ENCODE measurements around the gene PRSS2.
"Not testable (repeated sequence)": the region's sequence is repeated elsewhere in the genome, so short reads cannot be mapped to it uniquely, and the experiment has no call there.

PRSS2 gene

GRCh38 chr7:142770661-142771352 is at the start of gene PRSS2:
PRSS2 (plus strand) TSS chr7:142770970; CDS start chr7:142770983, 13 bp downstream.
- FAIRE-seq, result no peak

- no peak for FAIRE-seq
These were observed 49.8 kb upstream of the PRSS2 start for GRCh38 chr7:142720986-142721385.

DNA sequence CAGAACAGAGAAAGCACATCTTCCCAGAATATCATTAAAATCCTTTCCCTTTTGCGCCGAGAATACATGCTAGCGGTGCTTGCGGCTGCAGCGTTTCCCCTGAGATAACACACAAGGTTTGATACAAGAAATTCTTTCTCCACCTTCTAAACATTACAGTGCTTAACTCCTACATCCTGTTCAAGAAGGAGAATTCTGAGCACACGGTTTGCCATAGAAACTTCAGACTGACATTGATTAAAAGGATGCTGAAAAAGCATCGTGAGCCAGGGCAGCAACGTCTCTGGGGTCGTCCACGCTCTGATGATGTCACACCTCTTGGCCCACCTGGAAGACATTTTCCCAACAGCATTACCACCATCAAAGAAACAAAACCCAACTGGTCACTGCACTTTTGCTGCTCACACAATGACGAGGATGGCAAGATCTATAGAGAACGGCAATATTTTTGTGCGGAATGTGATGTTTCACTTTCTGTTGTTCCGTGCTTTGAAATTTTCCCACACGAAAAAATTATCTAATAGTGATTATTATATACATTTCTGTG is 48.4 kb upstream of the PRSS2 start:
- FAIRE-seq, result no peak

GRCh38 chr7:142733271-142733670 is 37.5 kb upstream of the PRSS2 start:
- no peak for FAIRE-seq

DNA sequence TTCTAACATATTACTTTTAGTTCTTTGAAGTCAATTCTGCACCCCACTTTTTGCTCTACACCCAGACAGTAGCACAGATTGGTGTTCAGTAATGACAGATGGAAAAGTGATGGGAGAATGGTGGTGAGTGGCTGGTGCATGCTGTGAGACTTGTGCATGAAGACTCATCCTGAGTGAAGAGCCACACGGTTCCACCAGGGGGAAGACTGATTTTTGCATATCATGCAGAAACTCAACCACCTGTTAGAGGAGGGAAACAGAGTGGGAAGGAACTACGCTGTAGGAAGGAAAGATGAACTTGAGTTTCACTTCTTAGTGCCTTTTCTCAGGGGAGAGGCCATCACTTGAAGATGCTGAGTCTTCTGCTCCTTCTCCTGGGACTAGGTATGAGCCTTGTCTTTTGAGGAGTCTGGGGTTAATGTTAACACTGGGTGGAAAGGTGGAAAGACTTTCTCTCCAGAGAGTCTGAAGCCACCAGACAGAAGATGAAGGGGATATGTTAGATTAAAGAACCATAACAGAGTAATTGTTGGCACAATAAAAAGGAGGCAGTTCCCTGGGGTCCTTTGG is 30.8 kb upstream of the PRSS2 start:
- FAIRE-seq, result no peak

DNA sequence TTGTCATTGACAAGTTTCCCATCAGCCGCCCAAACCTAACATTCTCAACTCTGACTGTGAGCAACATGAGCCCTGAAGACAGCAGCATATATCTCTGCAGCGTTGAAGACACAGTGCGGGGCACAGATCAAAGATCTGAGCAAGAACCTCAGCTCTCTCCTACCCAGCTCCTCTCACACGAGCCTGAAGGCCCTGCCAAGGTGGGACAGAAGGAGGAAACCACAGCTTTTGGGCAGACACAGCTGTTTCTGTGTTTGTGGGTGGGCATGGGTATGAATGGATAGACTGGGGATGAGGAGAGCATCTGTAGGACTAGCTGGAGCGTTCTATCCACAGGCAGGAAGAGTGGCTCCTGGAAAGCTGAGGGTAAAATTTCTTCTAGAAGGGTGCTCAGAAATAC is 30.0 kb upstream of the PRSS2 start:
- FAIRE-seq, result no peak

DNA sequence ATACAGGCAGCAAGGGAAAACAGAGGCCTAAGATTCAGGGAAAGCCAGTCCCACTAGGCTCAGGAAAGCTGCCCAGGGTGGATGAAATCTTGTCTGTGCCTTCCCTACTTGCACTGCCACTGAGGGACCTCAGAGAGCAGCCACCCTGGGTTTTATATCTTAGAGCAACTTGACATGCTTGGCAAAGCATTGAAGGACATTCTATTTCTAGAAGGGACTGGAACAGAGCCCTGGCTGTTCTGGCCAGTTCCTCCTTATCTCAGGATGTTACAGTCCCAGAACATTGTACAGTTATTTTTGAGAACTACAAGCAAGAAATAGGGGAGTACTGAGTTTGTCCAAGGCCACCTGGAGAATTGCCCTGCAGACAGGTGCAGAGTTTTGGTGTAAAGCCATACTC is 28.8 kb upstream of the PRSS2 start:
- not testable (repeated sequence) for FAIRE-seq

GRCh38 chr7:142745091-142745635 is 25.6 kb upstream of the PRSS2 start:
- FAIRE-seq, result no peak

GRCh38 chr7:142745745-142746144 is 25.0 kb upstream of the PRSS2 start:
- no peak for FAIRE-seq

GRCh38 chr7:142746264-142746663 is 24.5 kb upstream of the PRSS2 start:
- no peak for FAIRE-seq

DNA sequence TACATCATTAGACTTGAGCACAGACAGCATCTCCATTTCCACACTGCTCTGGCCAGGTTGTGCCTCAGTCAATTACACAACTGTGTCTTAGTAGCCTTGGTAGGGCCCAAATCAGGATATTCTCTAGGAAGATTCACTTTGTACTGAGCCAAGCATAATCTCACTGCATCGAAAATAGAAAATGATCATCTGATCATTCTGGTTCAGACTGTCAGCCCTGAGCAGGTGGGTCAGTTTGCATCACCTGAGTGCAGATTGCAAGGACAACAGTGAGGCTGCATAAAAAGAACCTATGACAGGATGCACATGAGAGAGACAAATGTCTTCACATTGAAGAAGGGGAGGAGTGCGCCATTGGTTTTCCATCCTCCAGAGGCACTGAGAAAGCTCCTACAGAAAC is 22.4 kb upstream of the PRSS2 start:
- FAIRE-seq, result not testable (repeated sequence)

DNA sequence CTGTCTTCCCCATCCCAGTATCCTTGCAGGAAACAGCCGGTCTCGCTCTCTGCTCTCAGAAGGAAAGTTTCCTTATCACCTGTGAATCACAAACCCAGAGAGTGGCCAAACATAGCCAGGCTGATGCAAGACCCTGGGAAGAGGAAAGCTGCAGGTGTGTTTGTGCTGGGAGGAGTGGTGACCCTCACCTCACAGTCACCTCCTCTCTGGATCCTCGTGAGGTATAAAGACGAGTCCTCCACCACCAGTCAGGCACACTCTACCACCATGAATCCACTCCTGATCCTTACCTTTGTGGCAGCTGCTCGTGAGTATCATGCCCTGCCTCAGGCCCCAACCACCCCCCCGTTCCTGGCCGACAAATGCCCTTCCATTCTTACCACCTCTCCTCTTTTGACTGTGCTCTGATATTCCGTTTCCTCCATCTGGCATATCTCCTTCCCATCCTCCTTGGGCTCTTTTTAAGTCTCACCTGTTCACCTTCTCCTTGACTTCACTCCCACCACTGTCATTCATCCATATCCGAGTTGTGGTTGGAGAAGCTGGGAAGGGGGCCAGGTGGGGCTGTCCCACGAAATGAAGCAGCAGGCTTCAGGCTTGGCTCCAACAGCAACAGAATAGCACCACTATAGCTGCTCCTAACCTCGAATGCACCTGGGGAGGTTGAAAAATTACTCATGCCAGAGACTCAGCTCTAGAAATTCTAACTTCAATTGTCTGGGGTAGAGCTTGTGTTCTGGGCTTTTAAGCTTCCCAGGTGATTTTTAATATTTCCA is 21.4 kb upstream of the PRSS2 start, which contains the start of gene PRSS1:
TSS of gene PRSS1 (plus strand) at position 255 of the 776 bp plus-strand sequence. CDS start at position 268, 13 bp downstream.
- FAIRE-seq, result no peak

DNA sequence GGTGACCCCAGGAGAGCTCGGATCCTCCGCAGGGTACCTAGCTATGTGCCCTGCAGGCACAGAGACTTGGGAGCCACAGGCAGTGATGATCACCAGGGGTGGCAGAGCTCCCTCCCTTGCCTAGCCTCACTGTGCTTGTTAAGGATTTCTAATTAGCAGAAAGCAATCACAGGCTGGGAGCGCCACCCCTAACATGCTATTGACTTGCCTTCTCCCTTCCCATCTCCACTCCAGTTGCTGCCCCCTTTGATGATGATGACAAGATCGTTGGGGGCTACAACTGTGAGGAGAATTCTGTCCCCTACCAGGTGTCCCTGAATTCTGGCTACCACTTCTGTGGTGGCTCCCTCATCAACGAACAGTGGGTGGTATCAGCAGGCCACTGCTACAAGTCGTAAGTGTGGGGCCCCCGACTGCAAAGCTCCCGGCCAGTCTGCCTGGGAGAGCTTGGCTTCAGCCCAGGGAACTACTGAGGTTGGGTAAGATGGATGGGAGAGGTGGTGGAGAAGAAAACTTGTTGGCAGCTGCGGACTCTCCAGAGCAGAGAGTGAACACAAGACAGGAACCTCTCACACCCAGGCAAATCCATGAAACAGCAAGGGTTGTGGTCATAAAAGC is 20.3 kb upstream of the PRSS2 start:
- FAIRE-seq, result no peak

DNA sequence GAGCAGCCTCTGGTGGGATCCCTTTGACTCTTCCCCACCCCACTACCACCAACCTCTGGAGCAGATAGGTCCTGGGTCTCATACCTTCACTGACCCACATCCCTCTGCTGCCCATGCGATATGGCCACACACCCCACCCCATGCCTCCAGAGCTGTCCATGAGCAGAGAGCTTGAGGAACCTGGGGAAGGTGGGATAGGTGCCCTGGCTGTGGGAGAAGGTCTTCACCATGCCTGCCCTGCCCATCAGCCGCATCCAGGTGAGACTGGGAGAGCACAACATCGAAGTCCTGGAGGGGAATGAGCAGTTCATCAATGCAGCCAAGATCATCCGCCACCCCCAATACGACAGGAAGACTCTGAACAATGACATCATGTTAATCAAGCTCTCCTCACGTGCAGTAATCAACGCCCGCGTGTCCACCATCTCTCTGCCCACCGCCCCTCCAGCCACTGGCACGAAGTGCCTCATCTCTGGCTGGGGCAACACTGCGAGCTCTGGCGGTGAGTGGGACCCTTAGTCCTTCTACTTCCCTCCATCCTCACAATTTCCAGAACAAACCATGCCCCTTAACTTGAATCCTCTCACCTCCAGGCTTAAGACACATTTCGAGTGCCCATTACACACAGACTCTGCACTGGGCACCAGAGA is 19.1 kb upstream of the PRSS2 start:
- not testable (repeated sequence) for FAIRE-seq

GRCh38 chr7:142752376-142753225 is 18.2 kb upstream of the PRSS2 start:
- no peak for FAIRE-seq

GRCh38 chr7:142753366-142753765 is 17.4 kb upstream of the PRSS2 start:
- FAIRE-seq, result no peak

DNA sequence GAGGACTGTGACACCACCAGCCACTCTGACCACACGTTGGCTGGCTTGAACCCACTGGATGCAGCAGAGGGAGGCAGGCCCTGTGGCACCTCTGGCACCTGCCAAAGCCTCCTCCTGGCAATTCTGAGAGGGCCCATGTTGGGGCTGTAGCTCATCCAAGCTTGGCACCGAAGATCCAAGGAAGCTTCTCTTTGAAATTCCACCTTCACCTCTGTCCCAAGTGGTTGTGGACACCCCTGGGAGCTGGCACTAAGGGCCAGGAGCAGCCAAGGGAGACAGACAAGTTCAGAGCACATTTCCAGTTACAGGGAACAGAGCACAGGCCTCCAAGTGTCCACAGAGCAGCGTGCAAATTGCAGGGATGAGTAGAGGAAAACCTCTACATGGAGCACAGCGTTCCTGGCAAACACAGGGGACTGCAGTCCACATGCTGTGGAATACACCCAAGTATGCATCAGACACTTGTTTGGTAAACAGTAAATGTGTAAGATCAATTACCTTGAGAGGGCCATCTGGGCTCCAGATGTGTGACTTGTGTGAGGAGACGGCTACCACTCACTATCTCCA is 16.8 kb upstream of the PRSS2 start:
- peak; percentile 76 for FAIRE-seq

GRCh38 chr7:142754681-142755575 is 15.8 kb upstream of the PRSS2 start:
- no peak for FAIRE-seq

DNA sequence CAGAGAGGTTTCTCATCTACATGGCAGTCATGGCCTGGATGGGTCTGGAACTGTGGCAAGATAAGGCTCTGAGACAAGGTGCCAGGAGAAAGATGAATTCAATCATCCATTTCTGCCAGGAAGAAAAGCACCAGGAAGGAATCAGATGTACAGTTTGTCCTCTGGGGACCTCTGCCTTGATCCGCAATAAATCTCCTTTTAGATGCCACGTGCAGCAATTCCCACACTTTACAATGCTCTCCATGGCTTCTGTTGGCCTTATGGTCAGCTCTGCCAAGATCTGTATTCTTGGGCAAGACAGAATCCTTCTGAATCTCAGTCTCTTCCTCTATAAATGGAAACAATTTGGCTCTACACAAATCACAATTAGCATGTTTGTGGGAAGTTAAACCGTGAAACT is 12.5 kb upstream of the PRSS2 start:
- not testable (repeated sequence) for FAIRE-seq

- FAIRE-seq, result no peak
These were observed 11.3 kb upstream of the PRSS2 start for GRCh38 chr7:142759433-142759832.
